Sigmoid colon (tissue), 7 donors: ENCODE results near the gene SMIM35. TPM values are rescaled to one million over a fixed set of nuclear protein-coding genes. Genes with fewer than 3 reads are reported as not detected.
"Not testable (repeated sequence)": the region's sequence is repeated elsewhere in the genome, so short reads cannot be mapped to it uniquely, and the experiment has no call there.

Experiments
- DNase-seq: peaks from one replicate; pipeline ENCODE4 v3.0.0-alpha.2; 2019
- H3K27ac ChIP-seq, 4 donors: fragments of 200-600 bp; sonication (generic); one replicate each; pipeline ENCODE4 v1.5.1; 2016 to 2019; ENCODE audit warnings: mild to moderate bottlenecking in 1 of 4
- H3K27me3 ChIP-seq, 3 donors: fragments of 200-600 bp; sonication (generic); one replicate each; pipeline ENCODE4 v1.5.1; 2019; ENCODE audit warnings: mild to moderate bottlenecking in 1 of 3
- H3K36me3 ChIP-seq, 4 donors: fragments of 200-600 bp; sonication (generic); one replicate each; pipeline ENCODE4 v1.5.1; 2016 to 2019
- H3K4me1 ChIP-seq, 4 donors: fragments of 200-600 bp; sonication (generic); one replicate each; pipeline ENCODE4 v1.5.1; 2017 to 2019
- H3K4me3 ChIP-seq, 4 donors: fragments of 200-600 bp; sonication (generic); one replicate each; pipeline ENCODE4 v1.5.1; 2017 to 2019; ENCODE audit warnings: mild to moderate bottlenecking in 2 of 4, moderate library complexity in 1 of 4
- H3K9me3 ChIP-seq, 4 donors: fragments of 200-600 bp in 3 of 4; sonication (generic) in 3 of 4; one replicate each; pipeline versions ENCODE4 v1.5.1 to v1.6.1; 2013 to 2019
- CTCF ChIP-seq, 4 experiments: fragments of 450-650 bp in 3 of 4; fragments of 200-600 bp in 1 of 4; IDR thresholded peaks; one replicate each; pipeline ENCODE4 v1.5.1; 2016 to 2019; ENCODE audit warnings: antibody characterized with exemption in 4 of 4, mild to moderate bottlenecking in 3 of 4, moderate library complexity in 2 of 4
- EP300 ChIP-seq, 4 donors: sonication (generic); formaldehyde crosslinking; IDR thresholded peaks; one replicate each; pipeline ENCODE4 v1.6.1; 2017; ENCODE audit warnings: antibody characterized with exemption in 4 of 4
- POLR2A ChIP-seq, 2 donors: fragments of 450-650 bp; IDR thresholded peaks; one replicate each; pipeline ENCODE4 v1.6.1; 2016; ENCODE audit warnings: antibody characterized with exemption in 2 of 2, mild to moderate bottlenecking in 2 of 2, moderate library complexity in 2 of 2
- POLR2AphosphoS5 ChIP-seq, 4 donors: sonication (generic); formaldehyde crosslinking; IDR thresholded peaks; one replicate each; pipeline ENCODE4 v1.6.1; 2017; ENCODE audit warnings: antibody characterized with exemption in 4 of 4
- WGBS, 2 donors: extraction: QIAGEN DNeasy Blood & Tissue Kit; methylation state at CpG; one replicate each; pipeline ENCODE4 v1.1.7; 2013; 5-methylcytosine and 5-hydroxymethylcytosine counted together
- intact Hi-C: fragments of 100-400 bp; cut with DNase I; formaldehyde crosslinking; loops from one replicate; pipeline ENCODE4 v1.15.1; 2023
- polyA plus RNA-seq, 3 donors: library from polyadenylated mRNA; stranded (reverse); fragments of 200-250 nt; gene quantifications; one replicate each; pipeline ENCODE4 v1.2.3, GENCODE V29; 2013
- total RNA-seq, 4 donors: library from RNA; depleted of rRNA; stranded (reverse); fragments of >200 nt; gene quantifications; one replicate each; pipeline ENCODE4 v1.1.0, GENCODE V29; 2016
- donor health status: healthy with polysubstance abuse.
- donor health status: Bipolar disorder and iron deficiency.
- donor health status: healthy.

Gene SMIM35
- total and polyA plus RNA-seq, 7 donors = 0.28 TPM; not detected in 6

- TF ChIP-seq POLR2A (IDR thresholded peaks at IDR 0.05) = no peak
- peak in 1 of 4 donors; percentile 17 for TF ChIP-seq EP300 (IDR thresholded peaks at IDR 0.05)
- no peak for TF ChIP-seq POLR2AphosphoS5 (IDR thresholded peaks at IDR 0.05)
- no peak for TF ChIP-seq CTCF (IDR thresholded peaks at IDR 0.05)
- H3K9me3 ChIP-seq = no peaks in the 10 kb centered on the region
- H3K4me3 ChIP-seq = no peak overlapping the region
- DNase-seq = no peak
- intact Hi-C loops = no loop called here
- peak overlapping the region; percentile 22 to 45 (median 36) for H3K27ac ChIP-seq
- H3K4me1 ChIP-seq = no peaks in the 10 kb centered on the region
- peaks cover 0 to 2% (median 0%) of the 10 kb centered on the region in 3 donors for H3K27me3 ChIP-seq
- 63 to 78% methylated on average over 4 of the region's 4 CpGs for WGBS, 2 donors
- H3K36me3 ChIP-seq = no peaks in the 10 kb centered on the region
Observed at GRCh38 chr11:118008271-118008911, 78.4 kb downstream of the SMIM35 start.

GRCh38 chr11:118007563-118008270, 79.0 kb downstream of the SMIM35 start:
- H3K9me3 ChIP-seq, H3K4me3 ChIP-seq, DNase-seq, H3K27me3 ChIP-seq, intact Hi-C loops, H3K36me3 ChIP-seq, H3K4me1 ChIP-seq: not testable (repeated sequence)
- 63 to 71% methylated on average over 11 of the region's 11 CpGs for WGBS, 2 donors
- H3K27ac ChIP-seq = peak overlapping the region; percentile 22 to 45 (median 36)

- Histone ChIP-seq H3K27me3 (no peaks in the 10 kb centered on the region), H3K27ac (peak overlapping the region in 1 of 4 donors; percentile 41), H3K4me1 (no peaks in the 10 kb centered on the region), H3K4me3 (no peak overlapping the region), H3K36me3 (no peaks in the 10 kb centered on the region), H3K9me3 (no peaks in the 10 kb centered on the region)
- WGBS, 2 donors = 61 to 90% methylated on average over 5 of the region's 5 CpGs
- DNase-seq = no peak
- no peak for TF ChIP-seq CTCF (IDR thresholded peaks at IDR 0.05)
- no peak for TF ChIP-seq EP300 (IDR thresholded peaks at IDR 0.05)
- TF ChIP-seq POLR2AphosphoS5 (IDR thresholded peaks at IDR 0.05) = no peak
- no peak for TF ChIP-seq POLR2A (IDR thresholded peaks at IDR 0.05)
- intact Hi-C loops = no loop called here
Observed at GRCh38 chr11:118007040-118007439, 79.7 kb downstream of the SMIM35 start.

- intact Hi-C loops = no loop called here
- no peaks in the 10 kb centered on the region for H3K4me1 ChIP-seq
- no peak for DNase-seq
- H3K27me3 ChIP-seq = no peaks in the 10 kb centered on the region
- WGBS, 2 donors = 88 to 93% methylated on average over 4 of the region's 4 CpGs
- H3K9me3 ChIP-seq = no peaks in the 10 kb centered on the region
- no peak for TF ChIP-seq POLR2AphosphoS5 (IDR thresholded peaks at IDR 0.05)
- TF ChIP-seq CTCF (IDR thresholded peaks at IDR 0.05) = no peak
- no peak for TF ChIP-seq EP300 (IDR thresholded peaks at IDR 0.05)
- TF ChIP-seq POLR2A (IDR thresholded peaks at IDR 0.05) = no peak
- H3K27ac ChIP-seq = no peak overlapping the region
- no peak overlapping the region for H3K4me3 ChIP-seq
- no peaks in the 10 kb centered on the region for H3K36me3 ChIP-seq
Observed at GRCh38 chr11:118006153-118006534, 80.6 kb downstream of the SMIM35 start.

- no peaks in the 10 kb centered on the region for H3K27me3 ChIP-seq
- no peak overlapping the region for H3K27ac ChIP-seq
- no peak for DNase-seq
- no peaks in the 10 kb centered on the region for H3K4me1 ChIP-seq
- 90 to 91% methylated on average over 12 of the region's 12 CpGs for WGBS, 2 donors
- H3K4me3 ChIP-seq = no peak overlapping the region
- TF ChIP-seq CTCF (IDR thresholded peaks at IDR 0.05) (no peak), EP300 (IDR thresholded peaks at IDR 0.05) (no peak), POLR2AphosphoS5 (IDR thresholded peaks at IDR 0.05) (no peak), POLR2A (IDR thresholded peaks at IDR 0.05) (no peak)
- H3K9me3 ChIP-seq = no peaks in the 10 kb centered on the region
- H3K36me3 ChIP-seq = no peaks in the 10 kb centered on the region
- intact Hi-C loops = no loop called here
Observed at GRCh38 chr11:118005224-118006152, 81.3 kb downstream of the SMIM35 start.
